ENCODE results near the gene TPPP2.
"Not testable (repeated sequence)": the region's sequence is repeated elsewhere in the genome, so short reads cannot be mapped to it uniquely, and the experiment has no call there.

Gene TPPP2

GRCh38 chr14:21039585-21040369, 9.8 kb downstream of the TPPP2 start:
- no peak for FAIRE-seq

- no peak for FAIRE-seq
Observed at GRCh38 chr14:21040370-21040925, 10.4 kb downstream of the TPPP2 start.

DNA sequence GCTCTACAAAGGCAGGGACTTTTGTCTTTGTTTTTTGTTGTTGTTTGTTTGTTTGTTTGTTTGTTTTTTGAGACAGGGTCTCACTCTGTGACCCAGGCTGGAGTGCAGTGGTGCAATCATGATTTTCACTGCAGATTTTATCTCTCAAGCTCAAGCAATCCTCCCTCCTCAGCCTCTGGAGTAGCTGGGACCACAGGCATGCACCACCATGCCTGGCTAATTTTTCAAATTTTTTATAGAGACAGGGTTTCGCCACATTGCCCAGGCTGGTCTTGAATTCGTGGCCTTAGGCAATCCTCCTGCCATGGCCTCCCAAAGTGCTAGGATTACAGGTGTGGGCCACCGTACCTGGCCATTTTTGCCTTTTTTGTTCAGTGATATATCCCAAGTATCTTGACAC, 10.9 kb downstream of the TPPP2 start:
- FAIRE-seq, result not testable (repeated sequence)

DNA sequence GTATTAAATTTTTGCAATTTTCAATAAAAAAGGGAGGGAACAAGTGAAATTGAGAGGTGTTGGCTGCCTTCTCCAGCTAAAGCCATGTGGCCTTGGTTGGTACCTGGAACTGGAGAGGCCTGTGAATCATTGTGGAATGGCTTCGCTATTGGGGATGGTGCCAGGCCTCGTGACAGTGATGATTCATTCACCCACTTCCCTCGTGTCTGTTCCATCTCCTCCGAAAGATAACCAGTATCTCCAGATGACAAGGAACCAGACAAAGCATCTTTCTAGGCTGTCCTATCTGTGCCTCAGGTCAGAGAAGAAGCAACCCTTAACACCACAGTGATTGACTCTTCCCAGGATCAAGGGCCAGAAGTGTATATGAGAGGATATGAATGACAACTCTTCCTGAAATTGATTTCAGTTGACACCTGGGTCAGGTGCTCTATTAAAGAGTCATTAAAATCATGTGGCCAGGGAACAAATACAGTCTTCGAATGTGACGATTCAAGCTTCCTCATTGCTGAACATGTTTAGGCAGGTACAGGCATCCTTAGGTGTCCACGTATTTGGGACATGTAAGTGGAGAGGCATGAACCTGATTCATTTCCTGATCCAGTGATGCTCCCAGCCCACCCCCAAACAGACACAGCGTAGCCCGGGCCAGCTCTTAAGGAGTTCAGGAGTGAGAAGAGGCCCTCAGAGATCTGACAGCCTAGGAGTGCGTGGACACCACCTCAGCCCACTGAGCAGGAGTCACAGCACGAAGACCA, 11.8 kb downstream of the TPPP2 start, which contains the start of gene RNASE7:
Gene RNASE7, plus strand, starts transcription at position 687 of the 758 bp plus-strand sequence. CDS start 631 bp downstream, outside the sequence.
- no peak for FAIRE-seq

DNA sequence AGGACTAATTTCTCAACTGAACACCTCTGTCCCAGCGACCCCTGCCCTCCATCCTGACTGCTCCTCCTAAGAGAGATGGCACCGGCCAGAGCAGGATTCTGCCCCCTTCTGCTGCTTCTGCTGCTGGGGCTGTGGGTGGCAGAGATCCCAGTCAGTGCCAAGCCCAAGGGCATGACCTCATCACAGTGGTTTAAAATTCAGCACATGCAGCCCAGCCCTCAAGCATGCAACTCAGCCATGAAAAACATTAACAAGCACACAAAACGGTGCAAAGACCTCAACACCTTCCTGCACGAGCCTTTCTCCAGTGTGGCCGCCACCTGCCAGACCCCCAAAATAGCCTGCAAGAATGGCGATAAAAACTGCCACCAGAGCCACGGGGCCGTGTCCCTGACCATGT, 12.9 kb downstream of the TPPP2 start:
- FAIRE-seq, result no peak

- FAIRE-seq, result no peak
Observed at GRCh38 chr14:21043387-21043973, 13.5 kb downstream of the TPPP2 start.

DNA sequence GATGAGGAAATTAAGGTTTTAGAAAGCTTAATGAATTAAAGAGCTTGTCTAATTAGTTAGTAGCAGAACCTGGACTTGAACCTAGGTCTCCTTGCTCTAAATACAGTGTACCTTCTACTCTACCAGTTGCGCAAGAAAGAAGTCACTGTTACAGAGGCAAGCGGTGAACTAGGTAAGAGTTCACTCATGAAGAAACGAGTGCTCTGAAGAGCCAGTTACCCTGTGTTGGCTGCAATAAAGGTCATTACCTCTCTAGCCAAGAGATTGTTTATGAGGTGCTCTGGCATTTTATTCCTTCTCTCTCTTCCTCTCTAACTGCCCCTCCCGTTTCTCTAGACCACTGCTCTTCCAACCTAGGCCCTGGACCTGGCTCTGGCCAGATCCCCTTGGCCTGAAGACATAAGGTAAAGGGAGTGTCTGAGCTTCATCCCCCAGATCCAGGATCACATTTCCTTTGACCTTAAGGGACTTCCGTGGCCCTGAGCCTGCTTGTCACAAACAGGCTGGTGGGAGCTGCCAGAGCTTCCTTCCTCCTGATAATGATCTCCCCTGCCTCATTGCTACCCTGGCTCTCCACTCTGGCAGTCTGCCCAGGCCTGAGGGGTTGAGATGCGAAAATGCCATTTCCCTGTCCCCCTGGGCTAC, 14.1 kb downstream of the TPPP2 start:
- no peak for FAIRE-seq

- no peak for FAIRE-seq
Observed at GRCh38 chr14:21047378-21047781, 17.4 kb downstream of the TPPP2 start.

GRCh38 chr14:21048638-21049037, 18.6 kb downstream of the TPPP2 start:
- FAIRE-seq, result no peak

- FAIRE-seq, result no peak
Observed at GRCh38 chr14:21049271-21049673, 19.3 kb downstream of the TPPP2 start.

DNA sequence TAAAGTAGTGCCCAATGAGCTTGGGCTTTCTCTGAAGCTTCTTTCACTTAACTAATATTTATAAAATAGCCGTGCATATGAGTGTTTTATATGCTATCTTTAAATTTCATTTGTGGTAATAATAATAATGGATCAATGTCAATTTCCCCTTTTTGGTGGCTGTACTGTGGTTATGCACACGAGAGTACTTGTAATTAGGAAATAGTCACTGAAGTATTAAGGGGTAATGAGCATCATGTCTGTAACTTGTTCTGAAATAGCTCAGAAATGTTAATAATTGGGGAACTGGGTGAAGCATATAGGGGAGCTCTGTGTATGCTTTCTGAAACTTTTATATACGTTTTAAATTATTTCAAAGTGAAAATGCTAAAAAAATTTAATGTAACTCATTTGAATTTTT, 20.6 kb downstream of the TPPP2 start:
- no peak for FAIRE-seq

GRCh38 chr14:21053184-21054122, 23.4 kb downstream of the TPPP2 start:
- no peak for FAIRE-seq

- no peak for FAIRE-seq
Observed at GRCh38 chr14:21054123-21054767, 24.2 kb downstream of the TPPP2 start.

- no peak for FAIRE-seq
Observed at GRCh38 chr14:21054768-21055145, 24.7 kb downstream of the TPPP2 start.

GRCh38 chr14:21055432-21056117, 25.6 kb downstream of the TPPP2 start:
- no peak for FAIRE-seq

DNA sequence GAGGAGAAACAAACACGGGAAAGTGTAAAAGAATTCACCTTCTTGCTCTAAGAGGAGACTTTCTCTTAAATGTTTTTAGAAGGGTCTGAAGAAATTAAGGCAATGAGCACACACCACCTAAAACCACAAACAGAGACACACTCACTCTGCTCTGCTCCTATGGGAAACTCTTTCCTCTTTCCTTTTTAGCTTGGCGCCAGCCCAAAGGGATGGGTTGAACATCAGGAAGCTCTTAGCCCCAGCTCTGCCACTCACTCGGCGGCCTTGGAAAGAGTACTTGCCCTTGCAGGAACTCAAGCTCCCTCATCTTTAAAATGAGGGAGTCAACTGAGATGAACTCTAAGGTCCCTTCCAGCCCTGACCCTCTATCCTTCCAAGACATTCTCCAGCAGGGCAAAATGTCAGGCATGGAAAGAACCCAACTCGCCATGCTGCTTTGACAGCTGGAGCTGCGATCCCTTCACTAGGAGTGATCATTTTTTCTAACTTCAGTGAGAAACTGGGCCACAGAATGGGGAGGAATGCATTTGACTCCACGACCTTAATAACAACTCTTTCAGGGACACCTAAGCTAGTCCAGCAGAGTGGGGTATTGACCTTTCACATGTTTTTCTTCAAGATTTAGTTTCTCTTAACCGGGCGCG, 26.6 kb downstream of the TPPP2 start:
- FAIRE-seq, result no peak

DNA sequence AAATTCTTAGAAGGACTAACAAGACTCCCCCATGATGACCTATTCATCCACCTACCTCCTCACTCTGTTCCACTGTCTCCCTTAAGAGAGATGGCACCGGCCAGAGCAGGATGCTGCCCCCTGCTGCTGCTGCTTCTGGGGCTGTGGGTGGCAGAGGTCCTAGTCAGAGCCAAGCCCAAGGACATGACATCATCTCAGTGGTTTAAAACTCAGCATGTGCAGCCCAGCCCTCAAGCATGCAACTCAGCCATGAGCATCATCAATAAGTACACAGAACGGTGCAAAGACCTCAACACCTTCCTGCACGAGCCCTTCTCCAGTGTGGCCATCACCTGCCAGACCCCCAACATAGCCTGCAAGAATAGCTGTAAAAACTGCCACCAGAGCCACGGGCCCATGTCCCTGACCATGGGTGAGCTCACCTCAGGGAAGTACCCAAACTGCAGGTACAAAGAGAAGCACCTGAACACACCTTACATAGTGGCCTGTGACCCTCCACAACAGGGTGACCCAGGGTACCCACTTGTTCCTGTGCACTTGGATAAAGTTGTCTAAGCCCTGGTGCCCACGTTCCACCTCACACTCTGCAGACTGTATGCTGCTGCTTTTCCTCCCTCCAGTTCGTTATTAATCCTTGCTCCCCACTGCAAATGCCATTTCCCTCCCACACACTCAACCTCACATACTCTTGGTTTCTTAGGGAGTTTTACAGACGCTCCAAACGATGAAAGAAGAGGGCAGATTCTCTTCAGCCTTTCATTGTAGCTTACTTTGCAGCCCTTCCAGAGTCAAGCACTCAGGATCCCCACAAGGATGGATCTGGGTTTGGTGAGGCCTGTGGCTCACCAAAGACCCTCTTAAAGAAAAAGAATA, 28.0 kb downstream of the TPPP2 start, which contains the start of gene RNASE8:
Gene RNASE8, plus strand, starts transcription at position 20 of the 873 bp plus-strand sequence. Its CDS starts 71 bp downstream, at position 91.
- no peak for FAIRE-seq

DNA sequence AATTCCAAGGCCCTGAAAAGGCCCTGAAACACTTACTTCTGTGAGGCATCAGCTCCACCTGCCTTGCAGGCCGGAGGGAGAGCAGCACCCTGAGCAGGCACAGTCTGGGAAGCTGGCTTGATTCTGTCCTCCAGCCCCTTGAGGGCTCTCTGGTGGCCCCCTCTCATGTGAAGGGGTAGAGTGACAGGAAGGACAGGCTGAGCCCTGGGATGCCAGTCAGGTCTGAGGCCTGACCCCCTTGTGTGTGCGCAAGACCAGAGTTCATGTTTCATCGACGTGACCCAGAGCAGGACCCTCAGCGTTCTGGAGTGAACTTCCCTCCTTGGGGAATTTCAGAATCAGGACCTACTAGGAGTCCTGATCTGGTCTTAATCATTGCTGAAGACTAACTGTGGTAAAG, 28.9 kb downstream of the TPPP2 start:
- no peak for FAIRE-seq

Measured in colon (tissue), 2 donors.